RWPE1 (cell line): ENCODE data around the gene SLC22A12.

Experiments
- CTCF ChIA-PET: fragments of 350-600 bp; sonication (Branson Sonifier 250); formaldehyde crosslinking; extraction: SDS; loops from one replicate; lab custom pipeline; 2021; lab: Yijun Ruan, JAX
- POLR2A ChIA-PET: fragments of 400-600 bp; formaldehyde crosslinking; extraction: SDS; loops from one replicate; lab custom pipeline; 2020; ENCODE audit warnings: antibody characterized with exemption; ENCODE audit not compliant: low non-redundant PET; lab: Yijun Ruan, JAX
- DNase-seq: peaks from one replicate; pipeline ENCODE4 v3.0.0; 2012; ENCODE audit warnings: low spot score
- H3K27ac ChIP-seq: fragments of 450-650 bp; 2 replicates; pipeline ENCODE4 v1.5.1; 2017
- TF ChIP-seq, protein P1 (sequence below): fragments of 450-650 bp; conservative IDR thresholded peaks from 2 replicates; pipeline ENCODE4 v1.5.1; 2017; ENCODE audit warnings: low read depth, mild to moderate bottlenecking

The SLC22A12 gene

DNA sequence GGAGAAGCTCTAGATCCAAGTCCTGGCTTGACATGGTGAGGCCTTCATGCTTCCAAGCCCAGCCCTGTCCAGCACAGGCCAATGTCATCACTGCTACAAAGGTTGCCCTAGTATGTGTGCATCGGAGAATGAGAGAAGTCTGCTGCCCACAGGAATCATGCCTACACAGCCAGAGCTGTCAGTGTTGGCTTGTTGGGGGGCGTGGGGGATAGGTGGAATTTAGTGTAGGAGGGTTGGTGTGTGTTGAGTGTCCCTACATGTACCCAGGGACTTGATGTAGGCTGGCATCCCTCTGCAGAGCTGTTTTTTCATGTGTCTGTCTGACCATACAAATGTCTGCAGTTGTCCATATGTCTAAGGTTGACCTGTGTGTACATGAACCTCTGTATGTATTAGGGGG is 37.6 kb downstream of the SLC22A12 start:
- H3K27ac ChIP-seq: no peak overlapping the region
- ChIA-PET CTCF (no interaction called here), POLR2A (no interaction called here)
- DNase-seq: no peak
- TF ChIP-seq, protein P1, sequence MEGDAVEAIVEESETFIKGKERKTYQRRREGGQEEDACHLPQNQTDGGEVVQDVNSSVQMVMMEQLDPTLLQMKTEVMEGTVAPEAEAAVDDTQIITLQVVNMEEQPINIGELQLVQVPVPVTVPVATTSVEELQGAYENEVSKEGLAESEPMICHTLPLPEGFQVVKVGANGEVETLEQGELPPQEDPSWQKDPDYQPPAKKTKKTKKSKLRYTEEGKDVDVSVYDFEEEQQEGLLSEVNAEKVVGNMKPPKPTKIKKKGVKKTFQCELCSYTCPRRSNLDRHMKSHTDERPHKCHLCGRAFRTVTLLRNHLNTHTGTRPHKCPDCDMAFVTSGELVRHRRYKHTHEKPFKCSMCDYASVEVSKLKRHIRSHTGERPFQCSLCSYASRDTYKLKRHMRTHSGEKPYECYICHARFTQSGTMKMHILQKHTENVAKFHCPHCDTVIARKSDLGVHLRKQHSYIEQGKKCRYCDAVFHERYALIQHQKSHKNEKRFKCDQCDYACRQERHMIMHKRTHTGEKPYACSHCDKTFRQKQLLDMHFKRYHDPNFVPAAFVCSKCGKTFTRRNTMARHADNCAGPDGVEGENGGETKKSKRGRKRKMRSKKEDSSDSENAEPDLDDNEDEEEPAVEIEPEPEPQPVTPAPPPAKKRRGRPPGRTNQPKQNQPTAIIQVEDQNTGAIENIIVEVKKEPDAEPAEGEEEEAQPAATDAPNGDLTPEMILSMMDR: no peak

DNA sequence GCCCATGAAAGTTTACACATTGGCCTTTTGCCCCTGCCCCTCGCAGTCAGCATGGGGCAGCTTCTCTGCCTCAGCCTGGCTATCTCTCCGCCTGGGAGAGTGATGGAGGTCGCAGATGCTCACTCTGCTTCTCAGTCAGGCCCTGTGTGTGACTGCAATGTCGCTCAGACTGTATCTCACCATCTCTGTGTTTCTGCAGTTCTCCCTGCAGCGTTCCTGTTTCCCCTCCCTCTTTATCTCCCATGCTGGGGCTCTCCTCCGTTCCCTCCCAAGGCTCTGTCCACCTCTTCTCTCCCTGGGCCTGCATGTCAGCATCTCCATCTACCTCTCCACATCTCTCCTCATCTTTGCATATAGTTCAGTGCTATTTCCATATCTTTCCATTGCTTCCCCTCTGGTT is 38.1 kb downstream of the SLC22A12 start:
- TF ChIP-seq, protein P1: no peak
- no peak for DNase-seq
- H3K27ac ChIP-seq: no peak overlapping the region
- POLR2A ChIA-PET: no interaction called here
- CTCF ChIA-PET: no interaction called here

DNA sequence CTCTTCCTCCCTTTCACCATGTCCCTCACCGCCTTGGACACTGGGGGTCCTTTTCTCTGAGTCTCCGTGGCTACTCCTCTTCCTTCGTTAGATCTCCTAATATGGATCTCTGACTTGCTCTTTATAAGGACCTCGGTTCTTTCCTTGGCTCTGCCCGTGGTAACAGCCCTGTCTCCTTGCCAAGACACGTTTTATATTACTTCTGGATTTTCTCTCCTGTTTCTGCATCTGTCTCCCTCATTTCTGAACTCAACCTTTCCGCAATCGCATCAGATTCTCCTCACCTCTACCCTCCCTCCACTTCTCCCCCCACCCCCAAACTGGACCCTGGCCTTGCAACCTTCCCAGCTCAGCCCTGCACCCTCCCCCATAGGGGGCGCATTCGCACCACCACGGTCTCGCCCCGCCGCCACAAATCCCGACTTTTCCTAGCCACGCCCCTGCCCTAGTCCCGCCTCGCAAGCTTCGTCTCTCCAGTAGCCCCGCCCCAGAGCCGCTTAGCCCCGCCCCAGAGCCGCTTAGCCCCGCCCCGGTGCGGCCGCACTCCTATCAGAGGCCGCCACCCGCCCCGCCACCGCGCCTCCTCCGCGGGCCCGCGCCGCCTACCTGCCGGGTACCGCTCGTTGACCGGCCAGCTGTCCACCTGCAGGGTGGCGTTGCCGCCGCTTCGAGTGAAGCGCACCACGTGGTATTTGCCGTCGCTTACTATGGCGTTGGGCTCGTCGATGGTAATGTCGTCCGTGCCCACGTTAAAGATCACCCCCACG is 39.0 kb downstream of the SLC22A12 start:
- CTCF ChIA-PET: interaction anchor here (0.6 kb wide), 1 partner anchor 1358 kb away, joined by 3 read pairs; no protein-coding TSS in a partner anchor
- no peak overlapping the region for H3K27ac ChIP-seq

DNA sequence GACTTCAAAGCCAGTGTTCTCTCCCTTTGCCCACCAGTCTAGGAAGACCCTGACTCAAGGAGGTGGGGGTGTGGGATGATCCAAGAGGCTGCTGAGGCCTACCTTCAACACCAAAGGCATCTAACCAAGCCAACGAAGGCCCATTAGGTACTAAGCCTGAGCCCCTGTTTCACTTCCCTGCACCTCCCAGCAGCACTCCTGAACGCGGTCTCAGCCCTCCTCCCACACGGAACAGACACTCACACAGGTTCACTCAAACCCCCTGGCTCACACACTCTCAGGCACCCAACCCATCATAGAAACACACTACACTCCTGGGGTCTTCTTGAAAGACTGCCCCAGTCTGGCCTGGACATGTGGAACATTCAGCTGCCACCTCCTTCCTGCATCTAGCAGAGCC is 40.7 kb downstream of the SLC22A12 start:
- ChIA-PET CTCF (interaction anchor here (0.8 to 1.4 kb wide), 2 partner anchors 23 to 183 kb away, joined by 4 to 5 read pairs; no protein-coding TSS in a partner anchor), POLR2A (no interaction called here)
- TF ChIP-seq, protein P1: no peak
- no peak overlapping the region for H3K27ac ChIP-seq
- no peak for DNase-seq

More for the DNA sequence above, 39.0 kb downstream of the SLC22A12 start:
- TF ChIP-seq, protein P1: no peak
- DNase-seq: no peak
- POLR2A ChIA-PET: no interaction called here

DNA sequence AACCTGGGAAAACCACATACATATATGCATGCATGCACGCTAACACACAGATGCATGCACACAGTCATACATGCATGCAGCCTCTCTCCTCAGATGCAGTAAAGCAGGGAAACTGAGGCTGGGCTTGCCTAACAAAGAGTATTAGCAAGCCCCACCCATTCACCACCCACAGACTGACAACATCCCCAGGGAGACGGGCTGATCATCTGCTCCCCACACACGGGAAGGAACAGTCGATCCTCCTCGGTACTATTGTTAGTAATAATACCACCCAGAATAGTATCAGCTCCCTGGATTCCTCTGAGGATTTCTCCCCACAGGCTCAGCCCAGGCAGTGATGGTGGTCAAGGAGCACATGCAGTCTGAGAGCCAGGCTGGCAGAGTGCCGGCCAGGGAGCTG is 41.2 kb downstream of the SLC22A12 start:
- TF ChIP-seq, protein P1: no peak
- ChIA-PET CTCF (interaction anchor here (0.8 to 1.4 kb wide), 2 partner anchors 23 to 183 kb away, joined by 4 to 5 read pairs; no protein-coding TSS in a partner anchor), POLR2A (no interaction called here)

DNA sequence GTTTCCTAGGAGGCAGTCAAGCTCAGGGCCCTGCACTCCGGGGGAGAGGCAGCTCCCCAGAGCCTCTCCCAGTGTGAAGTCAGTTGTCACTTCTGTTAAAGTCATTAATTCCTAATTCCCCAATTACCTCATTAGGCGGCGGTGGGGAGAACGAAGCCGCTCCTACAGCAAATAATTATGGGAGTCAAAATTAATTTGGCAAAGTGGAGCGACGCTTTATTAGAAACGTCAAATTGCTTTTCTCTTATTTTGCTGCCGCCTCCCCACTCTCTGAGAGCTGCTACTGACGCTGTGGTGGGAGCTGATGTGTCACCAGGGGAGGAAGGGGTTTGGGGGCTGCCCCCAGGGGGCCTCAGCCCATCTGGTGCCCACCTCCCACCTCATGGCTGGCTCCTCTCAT is 41.6 kb downstream of the SLC22A12 start:
- no peak overlapping the region for H3K27ac ChIP-seq
- DNase-seq: no peak
- TF ChIP-seq, protein P1: no peak
- POLR2A ChIA-PET: no interaction called here
- CTCF ChIA-PET: interaction anchor here (0.8 kb wide), 1 partner anchor 24 kb away, joined by 5 read pairs; no protein-coding TSS in a partner anchor

More for the DNA sequence above, 41.2 kb downstream of the SLC22A12 start:
- H3K27ac ChIP-seq: no peak overlapping the region
- DNase-seq: no peak
